ENCODE results near the gene DGKD.

GRCh38 chr2:233470011-233470687 is 115.9 kb downstream of the DGKD start:
- TF ChIP-seq CTCF (IDR thresholded peaks at IDR 0.05) (no peak), POLR2A (IDR thresholded peaks at IDR 0.05) (no peak)
